HG02571 (cell line): ENCODE measurements around the gene UBASH3A.

Source experiments
- ATAC-seq: cut with Tn5 transposase; IDR thresholded peaks from one replicate; pipeline ENCODE4 v1.9.1; 2021; ENCODE audit warnings: mild to moderate bottlenecking, moderate library complexity; ENCODE audit not compliant: unreplicated experiment

UBASH3A gene

GRCh38 chr21:42409366-42409765, 5.7 kb downstream of the UBASH3A start:
- ATAC-seq, result no peak

- ATAC-seq, result no peak
Measured at GRCh38 chr21:42411197-42411869, 7.6 kb downstream of the UBASH3A start.

GRCh38 chr21:42411891-42412635, 8.4 kb downstream of the UBASH3A start:
- ATAC-seq, result no peak

GRCh38 chr21:42412636-42412933, 8.9 kb downstream of the UBASH3A start:
- ATAC-seq, result no peak

- ATAC-seq, result no peak
Measured at GRCh38 chr21:42413093-42413492, 9.4 kb downstream of the UBASH3A start.

- no peak for ATAC-seq
Measured at GRCh38 chr21:42413500-42413899, 9.8 kb downstream of the UBASH3A start.

GRCh38 chr21:42414066-42414465, 10.4 kb downstream of the UBASH3A start:
- no peak for ATAC-seq

GRCh38 chr21:42414553-42414927, 10.8 kb downstream of the UBASH3A start:
- ATAC-seq, result no peak

- ATAC-seq, result peak; percentile 63
Measured at GRCh38 chr21:42414928-42415769, 11.4 kb downstream of the UBASH3A start.

- no peak for ATAC-seq
Measured at GRCh38 chr21:42417533-42417932, 13.8 kb downstream of the UBASH3A start.

- no peak for ATAC-seq
Measured at GRCh38 chr21:42418886-42419285, 15.2 kb downstream of the UBASH3A start.

- ATAC-seq, result no peak
Measured at GRCh38 chr21:42419845-42420244, 16.1 kb downstream of the UBASH3A start.

GRCh38 chr21:42421018-42421793, 17.5 kb downstream of the UBASH3A start:
- ATAC-seq, result no peak

- ATAC-seq, result no peak
Measured at GRCh38 chr21:42423197-42423675, 19.5 kb downstream of the UBASH3A start.

GRCh38 chr21:42423685-42424084, 20.0 kb downstream of the UBASH3A start:
- ATAC-seq, result no peak

- no peak for ATAC-seq
Measured at GRCh38 chr21:42424914-42425541, 21.3 kb downstream of the UBASH3A start.

GRCh38 chr21:42425591-42425990, 21.9 kb downstream of the UBASH3A start:
- ATAC-seq, result no peak

- ATAC-seq, result no peak
Measured at GRCh38 chr21:42426424-42426823, 22.7 kb downstream of the UBASH3A start.

- no peak for ATAC-seq
Measured at GRCh38 chr21:42426876-42427480, 23.3 kb downstream of the UBASH3A start.

GRCh38 chr21:42427809-42428419, 24.2 kb downstream of the UBASH3A start:
- ATAC-seq, result no peak
